Activated CD4-positive, alpha-beta T cell treated with anti-CD3 and anti-CD28 coated beads, Interleukin-2, amount 50 U/mL, for 4 hours (primary cell): ENCODE data around the gene DNAH2.

Experiments used
- DNase-seq, 2 experiments: peaks; one replicate each; pipeline ENCODE4 v3.0.0-alpha.2; 2020

Gene DNAH2

DNA sequence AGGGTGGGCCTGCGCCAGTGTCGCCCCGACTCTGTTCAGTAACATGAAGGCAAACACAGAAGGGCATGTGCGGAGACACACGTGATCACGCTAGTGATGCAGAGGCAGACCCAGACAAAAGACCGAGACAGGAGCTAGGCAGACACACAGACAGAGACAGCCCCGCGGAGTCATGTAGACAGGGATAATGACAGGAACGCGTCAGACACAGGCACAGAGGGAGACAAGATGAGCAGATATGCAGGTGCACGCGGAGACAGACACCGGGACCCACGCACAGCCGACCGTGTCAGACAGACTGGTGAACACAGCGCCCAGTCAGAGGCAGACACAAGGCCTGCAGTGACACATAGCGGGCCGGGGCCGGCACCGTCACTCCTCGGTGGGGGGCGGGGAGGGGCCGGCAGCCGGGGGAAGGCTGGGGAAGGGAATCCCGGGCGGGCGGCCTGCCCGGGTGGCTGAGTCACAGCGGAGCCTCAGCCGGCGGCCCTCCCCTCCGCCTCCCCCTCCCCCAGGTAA, 123.9 kb downstream of the DNAH2 start:
- peak; percentile 97 to 98 for DNase-seq

DNA sequence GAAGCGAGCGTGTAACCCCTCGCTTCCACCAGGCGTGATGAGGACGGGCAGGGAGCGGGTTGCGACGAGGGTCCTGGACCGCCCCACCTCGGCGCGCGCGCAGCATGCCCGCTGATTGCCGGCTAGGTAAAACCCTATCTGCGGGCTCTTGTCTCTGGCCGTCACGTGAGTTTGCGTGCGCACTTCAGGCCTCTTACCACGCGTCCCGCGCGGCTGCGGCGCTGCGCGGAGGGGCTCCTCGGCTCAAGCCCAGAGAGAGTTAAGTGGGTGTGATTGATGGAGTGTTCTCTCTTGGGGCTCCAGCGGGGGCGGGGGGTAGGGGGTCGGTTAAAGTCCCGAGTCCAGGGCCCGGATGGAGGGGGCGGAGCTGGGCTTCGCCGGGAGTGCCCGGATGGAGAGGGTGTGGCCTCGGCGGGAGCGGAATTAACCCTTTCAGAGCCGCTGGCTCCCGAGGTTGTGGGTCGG, 124.4 kb downstream of the DNAH2 start:
- DNase-seq = peak; percentile 83 to 84

DNA sequence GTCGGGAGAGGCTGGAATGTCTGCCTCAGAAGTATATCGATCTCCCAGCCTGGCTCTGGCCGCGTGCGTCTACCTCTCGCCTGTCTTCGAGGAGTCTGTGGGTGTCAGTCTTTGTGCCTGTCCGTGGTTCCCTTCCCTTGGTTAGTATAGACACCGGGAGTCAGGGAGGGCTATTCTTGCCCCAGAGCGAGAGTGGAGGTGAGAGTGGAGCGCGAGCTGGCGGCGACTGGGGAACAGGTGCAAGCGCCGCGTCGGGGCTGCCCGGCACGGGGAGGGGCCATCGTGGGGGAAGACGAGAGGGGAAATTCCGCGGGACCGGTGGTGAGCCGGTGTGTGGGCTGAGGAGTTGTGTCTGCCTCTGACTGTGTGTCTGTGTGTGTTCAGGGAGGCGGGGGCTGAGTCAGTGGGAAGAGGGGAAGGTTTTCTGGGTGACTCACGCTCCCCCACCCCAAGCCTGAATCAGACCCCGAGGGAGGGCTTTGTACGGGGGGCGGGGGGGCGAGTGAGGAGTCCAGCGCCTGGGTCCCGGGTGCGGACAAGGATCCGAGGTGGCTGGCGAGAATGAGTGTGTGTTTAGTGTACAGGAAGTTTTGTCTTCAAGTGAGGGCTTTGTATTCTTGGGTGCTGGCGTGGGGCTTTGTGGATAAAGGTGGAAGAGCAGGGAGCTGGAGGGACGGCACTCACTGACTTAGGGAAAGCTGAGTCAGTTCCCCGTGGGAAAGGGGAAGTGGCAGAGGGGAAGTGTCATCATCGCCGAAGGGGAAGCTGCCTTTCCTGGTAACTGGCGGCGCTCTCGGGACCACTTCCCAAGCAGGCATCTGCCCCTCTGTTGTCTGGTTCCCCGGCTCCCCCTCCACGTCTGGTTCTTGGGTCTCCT, 125.1 kb downstream of the DNAH2 start:
- DNase-seq = peak; percentile 98 to 99

DNA sequence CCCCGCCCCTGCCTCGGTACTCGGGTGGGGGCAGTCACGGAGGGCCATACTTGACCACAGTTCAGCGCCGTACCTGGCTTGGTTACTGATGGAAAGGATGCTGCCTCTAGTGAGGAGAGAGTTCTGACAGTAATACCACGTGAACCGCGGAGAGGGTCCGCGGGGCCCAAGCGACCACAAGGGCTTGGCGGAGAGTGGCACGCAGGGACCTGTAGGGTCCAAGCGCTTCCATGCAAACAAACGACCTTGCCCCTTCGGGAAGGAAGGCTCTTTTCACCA, 125.7 kb downstream of the DNAH2 start:
- no peak for DNase-seq

DNA sequence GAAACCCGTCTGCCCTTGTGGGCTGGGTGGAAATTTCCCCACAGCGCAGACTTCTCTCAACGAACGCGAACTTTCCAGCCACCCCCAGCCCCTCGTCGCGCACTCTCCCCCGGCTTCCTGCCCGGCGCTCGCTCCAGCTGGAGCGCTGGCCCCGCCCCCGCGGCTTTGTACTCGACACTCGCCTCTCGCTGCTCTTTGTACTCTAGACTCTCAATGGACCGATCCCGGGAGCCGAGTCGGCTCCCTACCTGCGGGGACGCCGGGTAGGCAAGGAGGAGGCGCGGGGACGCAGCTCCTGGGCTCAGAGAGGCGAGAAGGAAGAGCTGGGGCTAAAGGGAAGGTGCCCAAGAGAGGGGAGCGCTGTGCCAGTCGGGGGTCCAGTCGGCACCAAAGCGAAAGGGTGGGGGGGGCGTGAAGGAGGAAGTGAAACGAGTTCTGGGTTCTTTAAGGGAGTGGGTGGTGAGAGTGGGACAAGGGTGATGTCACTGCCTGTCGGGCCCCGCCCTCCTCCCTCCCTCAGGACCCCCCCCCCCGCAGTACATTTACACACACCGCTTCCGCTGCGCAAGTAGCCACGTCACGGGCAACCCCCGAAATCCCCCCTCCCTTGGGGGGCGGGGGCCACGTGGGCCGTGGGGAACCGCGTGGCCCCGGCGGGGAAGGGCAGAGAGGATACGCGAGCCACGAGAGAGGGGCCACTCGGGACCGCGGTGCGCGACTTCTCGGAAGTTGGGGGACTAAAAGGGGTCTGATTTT, 126.2 kb downstream of the DNAH2 start:
- peak; percentile 91 to 93 for DNase-seq

DNA sequence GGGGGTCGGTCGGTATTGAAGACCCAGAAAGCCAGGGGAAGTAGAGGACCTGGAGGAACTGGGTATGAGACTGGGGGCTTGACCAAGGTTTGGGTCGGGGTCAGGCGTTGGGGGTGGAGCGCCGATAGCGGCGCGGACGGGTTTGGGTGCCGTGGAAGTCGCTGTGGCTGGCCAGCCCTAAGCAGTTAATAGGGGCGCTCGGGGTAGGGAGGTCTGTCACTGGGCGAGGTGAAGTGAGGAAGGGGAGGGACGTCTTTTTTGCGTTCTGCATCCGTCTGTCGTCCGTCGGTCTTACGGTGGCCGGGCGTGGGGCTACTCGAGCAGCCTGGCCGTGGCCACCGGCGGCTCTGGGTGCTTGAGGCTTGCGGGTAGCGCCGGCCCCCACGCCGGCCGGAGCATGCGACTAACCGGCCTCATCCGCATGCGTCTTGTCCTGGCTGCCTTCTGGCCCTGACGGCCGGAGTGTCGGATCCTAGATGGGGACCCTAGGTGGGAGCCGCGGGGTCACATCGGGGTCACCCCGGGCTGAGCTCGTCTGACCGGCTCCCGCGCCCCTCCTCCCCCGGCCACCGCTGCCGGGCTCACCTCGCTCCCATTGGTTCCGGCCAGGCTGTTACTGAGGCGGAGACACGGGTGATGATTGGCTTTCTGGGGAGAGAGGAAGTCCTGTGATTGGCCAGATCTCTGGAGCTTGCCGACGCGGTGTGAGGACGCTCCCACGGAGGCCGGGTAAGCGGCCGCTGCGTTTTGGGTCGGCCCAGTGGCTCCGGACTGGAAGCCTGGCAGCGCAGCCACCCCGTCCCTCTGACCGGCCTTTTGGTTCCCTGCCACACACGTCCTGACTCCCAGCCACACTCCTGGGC, 127.0 kb downstream of the DNAH2 start:
- peak; percentile 67 to 73 for DNase-seq

DNA sequence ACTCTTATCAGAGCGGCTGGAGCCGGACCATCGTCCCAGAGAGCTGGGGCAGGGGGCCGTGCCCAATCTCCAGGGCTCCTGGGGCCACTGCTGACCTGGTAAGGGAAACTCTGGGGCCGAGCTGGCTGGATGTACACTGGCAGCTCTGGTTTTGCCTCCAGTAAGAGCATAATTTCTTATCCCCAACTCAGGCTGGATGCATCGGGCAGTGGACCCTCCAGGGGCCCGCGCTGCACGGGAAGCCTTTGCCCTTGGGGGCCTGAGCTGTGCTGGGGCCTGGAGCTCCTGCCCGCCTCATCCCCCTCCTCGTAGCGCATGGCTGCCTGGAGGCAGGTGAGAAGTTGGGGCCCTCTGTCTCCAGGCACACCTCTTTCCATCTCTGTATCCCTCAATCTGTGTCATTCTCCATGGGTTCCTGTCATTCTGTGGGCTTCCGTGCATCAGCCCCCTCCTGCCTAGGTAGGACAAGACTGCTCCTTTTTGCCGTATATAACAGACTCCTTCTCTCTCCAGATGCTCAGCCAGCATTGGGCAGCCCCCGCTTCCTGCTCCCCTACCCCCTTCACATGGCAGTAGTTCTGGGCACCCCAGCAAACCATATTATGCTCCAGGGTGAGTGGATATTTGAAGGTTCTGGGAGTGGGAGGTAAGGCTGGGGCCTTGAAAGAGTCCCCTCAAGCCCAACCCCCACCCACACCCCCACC, 128.0 kb downstream of the DNAH2 start:
- DNase-seq = peak in 1 of 2 experiments; percentile 12

DNA sequence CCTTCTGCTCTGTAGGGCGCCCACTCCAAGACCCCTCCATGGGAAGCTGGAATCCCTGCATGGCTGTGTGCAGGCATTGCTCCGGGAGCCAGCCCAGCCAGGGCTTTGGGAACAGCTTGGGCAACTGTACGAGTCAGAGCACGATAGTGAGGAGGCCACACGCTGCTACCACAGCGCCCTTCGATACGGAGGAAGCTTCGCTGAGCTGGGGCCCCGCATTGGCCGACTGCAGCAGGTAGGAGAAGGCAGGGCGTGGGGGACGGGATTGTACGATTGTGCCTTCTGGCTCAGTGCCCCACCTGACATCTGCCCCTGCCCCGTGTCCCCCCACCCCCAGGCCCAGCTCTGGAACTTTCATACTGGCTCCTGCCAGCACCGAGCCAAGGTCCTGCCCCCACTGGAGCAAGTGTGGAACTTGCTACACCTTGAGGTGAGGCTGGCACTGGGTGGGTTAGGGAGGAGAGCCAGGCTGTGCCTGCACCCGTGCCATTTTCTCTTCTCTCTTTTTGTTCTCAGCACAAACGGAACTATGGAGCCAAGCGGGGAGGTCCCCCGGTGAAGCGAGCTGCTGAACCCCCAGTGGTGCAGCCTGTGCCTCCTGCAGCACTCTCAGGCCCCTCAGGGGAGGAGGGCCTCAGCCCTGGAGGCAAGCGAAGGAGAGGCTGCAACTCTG, 128.7 kb downstream of the DNAH2 start:
- peak in 1 of 2 experiments; percentile 11 for DNase-seq

DNA sequence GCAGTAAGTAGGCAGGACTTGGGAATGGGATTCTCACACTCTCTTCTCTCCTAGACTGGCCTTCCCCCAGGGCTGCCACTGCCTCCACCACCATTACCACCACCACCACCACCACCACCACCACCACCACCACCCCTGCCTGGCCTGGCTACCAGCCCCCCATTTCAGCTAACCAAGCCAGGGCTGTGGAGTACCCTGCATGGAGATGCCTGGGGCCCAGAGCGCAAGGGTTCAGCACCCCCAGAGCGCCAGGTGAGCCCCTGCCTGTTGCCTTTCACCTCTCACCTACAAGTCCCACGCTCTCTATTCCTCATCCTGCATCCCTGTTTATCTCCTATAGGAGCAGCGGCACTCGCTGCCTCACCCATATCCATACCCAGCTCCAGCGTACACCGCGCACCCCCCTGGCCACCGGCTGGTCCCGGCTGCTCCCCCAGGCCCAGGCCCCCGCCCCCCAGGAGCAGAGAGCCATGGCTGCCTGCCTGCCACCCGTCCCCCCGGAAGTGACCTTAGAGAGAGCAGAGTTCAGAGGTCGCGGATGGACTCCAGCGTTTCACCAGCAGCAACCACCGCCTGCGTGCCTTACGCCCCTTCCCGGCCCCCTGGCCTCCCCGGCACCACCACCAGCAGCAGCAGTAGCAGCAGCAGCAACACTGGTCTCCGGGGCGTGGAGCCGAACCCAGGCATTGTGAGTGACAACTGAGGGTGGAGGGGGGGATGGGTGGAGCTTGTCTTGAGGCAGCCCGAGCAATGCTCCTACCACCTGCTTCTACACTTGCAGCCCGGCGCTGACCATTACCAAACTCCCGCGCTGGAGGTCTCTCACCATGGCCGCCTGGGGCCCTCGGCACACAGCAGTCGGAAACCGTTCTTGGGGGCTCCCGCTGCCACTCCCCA, 129.5 kb downstream of the DNAH2 start:
- DNase-seq = peak; percentile 22 to 34

DNA sequence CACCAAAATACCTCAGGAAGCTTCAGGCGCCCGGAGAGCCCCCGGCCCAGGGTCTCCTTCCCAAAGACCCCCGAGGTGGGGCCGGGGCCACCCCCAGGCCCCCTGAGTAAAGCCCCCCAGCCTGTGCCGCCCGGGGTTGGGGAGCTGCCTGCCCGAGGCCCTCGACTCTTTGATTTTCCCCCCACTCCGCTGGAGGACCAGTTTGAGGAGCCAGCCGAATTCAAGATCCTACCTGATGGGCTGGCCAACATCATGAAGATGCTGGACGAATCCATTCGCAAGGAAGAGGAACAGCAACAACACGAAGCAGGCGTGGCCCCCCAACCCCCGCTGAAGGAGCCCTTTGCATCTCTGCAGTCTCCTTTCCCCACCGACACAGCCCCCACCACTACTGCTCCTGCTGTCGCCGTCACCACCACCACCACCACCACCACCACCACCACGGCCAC, 130.6 kb downstream of the DNAH2 start:
- no peak for DNase-seq

DNA sequence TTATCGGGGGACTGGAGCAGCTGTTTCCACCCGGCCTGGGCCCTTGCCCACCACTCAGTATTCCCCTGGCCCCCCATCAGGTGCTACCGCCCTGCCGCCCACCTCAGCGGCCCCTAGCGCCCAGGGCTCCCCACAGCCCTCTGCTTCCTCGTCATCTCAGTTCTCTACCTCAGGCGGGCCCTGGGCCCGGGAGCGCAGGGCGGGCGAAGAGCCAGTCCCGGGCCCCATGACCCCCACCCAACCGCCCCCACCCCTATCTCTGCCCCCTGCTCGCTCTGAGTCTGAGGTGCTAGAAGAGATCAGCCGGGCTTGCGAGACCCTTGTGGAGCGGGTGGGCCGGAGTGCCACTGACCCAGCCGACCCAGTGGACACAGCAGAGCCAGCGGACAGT, 131.2 kb downstream of the DNAH2 start:
- no peak for DNase-seq

DNA sequence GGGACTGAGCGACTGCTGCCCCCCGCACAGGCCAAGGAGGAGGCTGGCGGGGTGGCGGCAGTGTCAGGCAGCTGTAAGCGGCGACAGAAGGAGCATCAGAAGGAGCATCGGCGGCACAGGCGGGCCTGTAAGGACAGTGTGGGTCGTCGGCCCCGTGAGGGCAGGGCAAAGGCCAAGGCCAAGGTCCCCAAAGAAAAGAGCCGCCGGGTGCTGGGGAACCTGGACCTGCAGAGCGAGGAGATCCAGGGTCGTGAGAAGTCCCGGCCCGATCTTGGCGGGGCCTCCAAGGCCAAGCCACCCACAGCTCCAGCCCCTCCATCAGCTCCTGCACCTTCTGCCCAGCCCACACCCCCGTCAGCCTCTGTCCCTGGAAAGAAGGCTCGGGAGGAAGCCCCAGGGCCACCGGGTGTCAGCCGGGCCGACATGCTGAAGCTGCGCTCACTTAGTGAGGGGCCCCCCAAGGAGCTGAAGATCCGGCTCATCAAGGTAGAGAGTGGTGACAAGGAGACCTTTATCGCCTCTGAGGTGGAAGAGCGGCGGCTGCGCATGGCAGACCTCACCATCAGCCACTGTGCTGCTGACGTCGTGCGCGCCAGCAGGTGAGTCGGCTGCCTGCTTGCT, 131.7 kb downstream of the DNAH2 start:
- DNase-seq = no peak

DNA sequence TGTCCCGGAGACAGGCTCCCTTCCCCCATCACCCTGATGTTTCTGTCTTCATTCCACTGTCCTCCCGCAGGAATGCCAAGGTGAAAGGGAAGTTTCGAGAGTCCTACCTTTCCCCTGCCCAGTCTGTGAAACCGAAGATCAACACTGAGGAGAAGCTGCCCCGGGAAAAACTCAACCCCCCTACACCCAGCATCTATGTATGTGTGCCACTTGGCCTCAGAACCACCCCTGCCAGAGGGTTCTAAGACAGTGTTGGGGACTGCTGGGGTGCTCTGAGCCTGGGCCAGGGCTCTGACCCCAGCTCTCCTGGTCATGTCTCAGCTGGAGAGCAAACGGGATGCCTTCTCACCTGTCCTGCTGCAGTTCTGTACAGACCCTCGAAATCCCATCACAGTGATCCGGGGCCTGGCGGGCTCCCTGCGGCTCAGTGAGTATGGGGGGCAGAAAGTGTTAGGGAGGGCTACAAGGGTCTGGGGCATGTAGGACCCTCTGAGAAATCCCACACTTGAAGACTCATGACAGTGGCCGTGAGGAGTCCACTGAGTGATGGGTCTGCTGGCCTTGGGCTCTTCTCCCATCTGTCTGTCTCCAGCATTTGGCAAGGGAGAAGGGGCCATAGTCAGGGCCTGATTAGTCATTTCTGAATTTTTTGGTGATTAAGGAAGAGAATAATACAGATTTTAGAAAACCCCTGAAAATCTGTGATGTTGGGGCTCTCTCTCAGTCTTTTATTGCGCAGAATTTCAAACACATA, 132.4 kb downstream of the DNAH2 start:
- no peak for DNase-seq

DNA sequence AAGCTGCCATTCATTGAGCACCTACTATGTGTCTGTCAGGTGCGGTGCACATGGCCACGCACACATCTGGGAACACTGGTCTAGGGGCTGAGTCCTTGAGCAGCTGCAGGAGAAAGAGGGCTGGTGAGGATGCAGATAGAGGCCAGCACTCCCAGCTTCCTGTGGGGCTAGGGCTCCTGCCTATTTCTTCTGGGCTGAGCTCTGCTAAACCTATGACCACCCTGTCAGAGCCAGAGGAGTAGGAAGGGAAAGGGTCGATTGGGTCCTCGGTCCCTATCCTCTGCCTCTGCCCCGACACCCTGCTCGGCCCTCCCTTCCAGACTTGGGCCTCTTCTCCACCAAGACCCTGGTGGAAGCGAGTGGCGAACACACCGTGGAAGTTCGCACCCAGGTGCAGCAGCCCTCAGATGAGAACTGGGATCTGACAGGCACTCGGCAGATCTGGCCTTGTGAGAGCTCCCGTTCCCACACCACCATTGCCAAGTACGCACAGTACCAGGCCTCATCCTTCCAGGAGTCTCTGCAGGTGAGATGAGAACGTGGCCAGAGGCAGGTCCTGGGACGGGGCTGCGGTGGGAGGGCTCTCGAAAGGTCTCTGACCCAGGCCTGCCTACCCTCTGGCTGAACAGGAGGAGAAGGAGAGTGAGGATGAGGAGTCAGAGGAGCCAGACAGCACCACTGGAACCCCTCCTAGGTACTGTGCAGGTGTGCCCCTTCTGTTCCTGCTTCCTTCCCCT, 133.3 kb downstream of the DNAH2 start:
- DNase-seq = peak in 1 of 2 experiments; percentile 8

DNA sequence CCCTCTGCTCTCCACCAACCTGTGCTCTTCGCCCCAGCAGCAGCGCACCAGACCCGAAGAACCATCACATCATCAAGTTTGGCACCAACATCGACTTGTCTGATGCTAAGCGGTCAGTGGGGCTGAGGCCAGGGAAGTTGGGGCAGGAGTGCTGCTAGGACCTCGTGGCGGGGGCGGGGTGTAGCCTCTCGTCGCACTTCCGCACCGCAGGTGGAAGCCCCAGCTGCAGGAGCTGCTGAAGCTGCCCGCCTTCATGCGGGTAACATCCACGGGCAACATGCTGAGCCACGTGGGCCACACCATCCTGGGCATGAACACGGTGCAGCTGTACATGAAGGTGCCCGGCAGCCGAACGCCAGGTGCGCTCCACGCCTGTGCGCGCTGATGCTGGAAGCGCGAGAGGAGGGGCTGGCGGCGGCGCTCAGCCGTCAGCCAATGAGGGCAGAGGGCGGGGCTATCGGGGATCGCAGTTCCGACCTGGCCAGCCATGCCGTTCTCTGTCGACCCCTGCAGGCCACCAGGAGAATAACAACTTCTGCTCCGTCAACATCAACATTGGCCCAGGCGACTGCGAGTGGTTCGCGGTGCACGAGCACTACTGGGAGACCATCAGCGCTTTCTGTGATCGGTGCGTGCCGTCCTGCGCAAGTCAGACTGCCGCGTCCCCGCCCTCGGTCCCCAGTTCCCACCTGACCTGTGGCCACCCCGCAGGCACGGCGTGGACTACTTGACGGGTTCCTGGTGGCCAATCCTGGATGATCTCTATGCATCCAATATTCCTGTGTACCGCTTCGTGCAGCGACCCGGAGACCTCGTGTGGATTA, 134.1 kb downstream of the DNAH2 start:
- peak; percentile 87 to 88 for DNase-seq

DNA sequence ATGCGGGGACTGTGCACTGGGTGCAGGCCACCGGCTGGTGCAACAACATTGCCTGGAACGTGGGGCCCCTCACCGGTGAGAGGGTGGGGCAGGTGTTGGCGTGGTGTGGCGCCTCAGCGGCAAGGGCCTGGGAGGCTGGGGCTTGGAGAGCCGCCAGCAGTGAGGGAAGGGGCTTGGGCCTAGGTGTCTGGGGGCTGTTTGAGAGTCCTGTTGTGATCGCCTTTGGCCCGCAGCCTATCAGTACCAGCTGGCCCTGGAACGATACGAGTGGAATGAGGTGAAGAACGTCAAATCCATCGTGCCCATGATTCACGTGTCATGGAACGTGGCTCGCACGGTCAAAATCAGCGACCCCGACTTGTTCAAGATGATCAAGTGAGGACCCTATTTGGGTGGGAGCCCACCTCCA, 134.7 kb downstream of the DNAH2 start:
- DNase-seq = peak; percentile 11 to 30

DNA sequence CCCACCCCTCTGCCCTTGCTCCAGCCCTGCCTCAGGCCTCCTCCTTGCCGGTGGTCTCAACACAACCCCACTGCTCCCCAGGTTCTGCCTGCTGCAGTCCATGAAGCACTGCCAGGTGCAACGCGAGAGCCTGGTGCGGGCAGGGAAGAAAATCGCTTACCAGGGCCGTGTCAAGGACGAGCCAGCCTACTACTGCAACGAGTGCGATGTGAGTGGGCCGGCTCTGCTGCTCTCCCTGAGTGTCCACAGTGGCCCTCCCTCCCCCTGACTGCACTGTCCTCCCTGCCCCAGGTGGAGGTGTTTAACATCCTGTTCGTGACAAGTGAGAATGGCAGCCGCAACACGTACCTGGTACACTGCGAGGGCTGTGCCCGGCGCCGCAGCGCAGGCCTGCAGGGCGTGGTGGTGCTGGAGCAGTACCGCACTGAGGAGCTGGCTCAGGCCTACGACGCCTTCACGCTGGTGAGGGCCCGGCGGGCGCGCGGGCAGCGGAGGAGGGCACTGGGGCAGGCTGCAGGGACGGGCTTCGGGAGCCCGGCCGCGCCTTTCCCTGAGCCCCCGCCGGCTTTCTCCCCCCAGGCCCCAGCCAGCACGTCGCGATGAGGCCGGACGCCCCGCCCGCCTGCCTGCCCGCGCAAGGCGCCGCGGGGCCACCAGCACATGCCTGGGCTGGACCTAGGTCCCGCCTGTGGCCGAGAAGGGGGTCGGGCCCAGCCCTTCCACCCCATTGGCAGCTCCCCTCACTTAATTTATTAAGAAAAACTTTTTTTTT, 135.6 kb downstream of the DNAH2 start:
- peak in 1 of 2 experiments; percentile 20 for DNase-seq
